Measurements from ENCODE around the gene CTR9. TPM values are rescaled to one million over a fixed set of nuclear protein-coding genes. Genes with fewer than 3 reads are reported as not detected.

CTR9 gene
- 19.5 and 26.8 TPM in 2 replicates for total RNA-seq

DNA sequence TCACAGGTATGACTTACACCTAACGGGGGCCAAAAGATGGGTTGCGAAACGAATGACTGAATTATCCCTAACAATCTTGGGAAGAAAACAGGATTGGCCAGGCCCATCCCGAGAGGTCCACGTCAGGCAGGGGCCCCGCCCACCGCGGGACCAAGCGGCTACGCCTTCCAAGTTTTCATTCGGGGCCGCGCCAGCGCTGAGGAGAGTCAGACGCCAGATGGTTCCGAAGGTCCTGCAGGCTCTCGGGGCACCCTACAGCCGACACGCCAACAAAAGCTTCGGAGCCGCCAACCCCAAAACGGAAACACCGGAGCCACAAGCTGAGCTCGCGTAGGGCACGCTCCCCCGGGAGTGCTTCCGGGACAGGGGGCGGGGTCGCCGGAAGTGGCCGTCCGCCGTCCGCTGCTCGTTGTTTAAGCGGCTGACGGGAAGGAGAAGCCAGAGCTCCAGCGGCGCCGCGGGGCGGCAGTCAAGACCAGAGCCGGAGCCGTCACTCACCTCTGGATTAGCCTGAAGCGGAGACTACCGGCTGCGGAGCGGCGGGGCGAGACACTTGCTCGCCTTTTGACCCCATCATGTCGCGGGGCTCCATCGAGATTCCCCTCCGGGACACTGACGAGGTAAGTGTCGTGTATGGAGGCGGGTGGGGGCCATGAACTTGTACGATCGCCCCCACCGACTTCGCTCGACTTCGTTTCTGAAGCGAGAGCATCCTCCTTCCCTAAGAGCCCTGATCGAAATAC, at the start of gene CTR9:
Gene CTR9, plus strand, starts transcription at position 409 of the 743 bp plus-strand sequence. Its CDS starts 167 bp downstream, at position 576.

DNA sequence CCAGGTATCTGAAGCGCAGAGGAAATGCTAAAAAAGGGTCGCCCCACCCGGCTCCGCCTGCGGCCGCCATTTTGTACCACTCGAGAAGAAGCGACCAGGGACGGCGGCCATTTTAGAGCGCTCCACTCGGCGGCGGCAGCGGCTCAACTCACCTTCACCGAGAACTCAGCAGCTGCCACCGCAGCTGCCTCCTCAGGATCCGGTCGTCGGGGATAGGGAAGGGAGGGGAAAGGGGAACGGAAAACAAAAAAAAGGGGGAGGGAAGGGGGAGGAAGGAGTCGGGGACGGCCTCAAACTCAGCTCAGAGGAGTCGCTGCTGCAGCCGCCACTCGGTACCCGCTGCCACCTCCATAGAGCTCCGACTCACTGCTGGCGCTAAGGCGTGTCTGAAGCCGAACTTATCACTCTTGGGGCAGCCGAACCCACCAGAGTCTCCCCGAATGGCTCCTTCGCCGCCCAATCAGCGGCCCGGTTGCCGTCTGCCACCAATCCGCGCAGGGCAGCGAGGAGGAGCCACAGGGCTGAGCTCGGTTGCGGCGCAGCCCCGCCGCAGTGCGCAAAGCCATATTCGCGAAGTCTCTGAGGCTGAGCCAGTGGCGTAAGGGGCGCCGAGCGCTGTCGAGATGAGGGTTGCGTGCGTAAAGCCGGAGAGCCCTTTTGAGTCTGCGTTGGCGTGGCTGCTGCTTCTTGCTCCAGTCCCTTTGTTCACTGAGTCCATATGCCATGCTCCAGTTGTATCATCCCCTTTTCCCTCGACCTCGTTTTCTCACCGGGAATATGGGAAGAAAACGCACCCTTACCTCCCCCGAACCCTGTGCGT, 57.7 kb downstream of the CTR9 start, which contains the start of gene EIF4G2:
Gene EIF4G2, minus strand, starts transcription at position 374 of the 820 bp plus-strand sequence.

Other genes with a start within 250 kb of the CTR9 start
- 31.1 and 35.8 TPM in 2 replicates for gene RNF141, start 210.1 kb upstream of the CTR9 start, total RNA-seq
- under 0.01 and 0.09 TPM in 2 replicates for gene LYVE1, start 182.6 kb upstream of the CTR9 start, total RNA-seq
- 14.4 and 22.9 TPM in 2 replicates for gene IRAG1, start 57.5 kb upstream of the CTR9 start, total RNA-seq
- gene EIF4G2, start 57.7 kb downstream of the CTR9 start, total RNA-seq = 560 and 655 TPM in 2 replicates
- 12.8 TPM in 2 replicates for gene ZBED5, start 106.8 kb downstream of the CTR9 start, total RNA-seq